ENCODE measurements around the gene CYP4X1. TPM values are rescaled to one million over a fixed set of nuclear protein-coding genes. Genes with fewer than 3 reads are reported as not detected.

The CYP4X1 gene
- total RNA-seq, 2 donors from 2014 or later: 34.7 TPM

GRCh38 chr1:47013293-47013692 lies 10.2 kb upstream of the CYP4X1 start:
- 47% methylated on average over 2 of the region's 2 CpGs for WGBS
- Histone ChIP-seq H3K27me3 (replicated peaks; ENCODE audit: insufficient read depth) (no peaks in the 10 kb centered on the region), H3K4me3 (no peak overlapping the region), H3K9me3 (no peaks in the 10 kb centered on the region), H3K27ac (no peak overlapping the region), H3K4me1 (replicated peaks) (no peaks in the 10 kb centered on the region), H3K36me3 (no peaks in the 10 kb centered on the region)
- TF ChIP-seq POLR2AphosphoS5 (IDR thresholded peaks at IDR 0.05) (peak; percentile 16), POLR2A (IDR thresholded peaks at IDR 0.05) (no peak)
- DNase-seq (ENCODE audit: low spot score): no peak
- intact Hi-C loops (cut with DNase I): no loop called here

- no peaks in the 10 kb centered on the region for H3K4me1 ChIP-seq (replicated peaks)
- TF ChIP-seq, protein P1, sequence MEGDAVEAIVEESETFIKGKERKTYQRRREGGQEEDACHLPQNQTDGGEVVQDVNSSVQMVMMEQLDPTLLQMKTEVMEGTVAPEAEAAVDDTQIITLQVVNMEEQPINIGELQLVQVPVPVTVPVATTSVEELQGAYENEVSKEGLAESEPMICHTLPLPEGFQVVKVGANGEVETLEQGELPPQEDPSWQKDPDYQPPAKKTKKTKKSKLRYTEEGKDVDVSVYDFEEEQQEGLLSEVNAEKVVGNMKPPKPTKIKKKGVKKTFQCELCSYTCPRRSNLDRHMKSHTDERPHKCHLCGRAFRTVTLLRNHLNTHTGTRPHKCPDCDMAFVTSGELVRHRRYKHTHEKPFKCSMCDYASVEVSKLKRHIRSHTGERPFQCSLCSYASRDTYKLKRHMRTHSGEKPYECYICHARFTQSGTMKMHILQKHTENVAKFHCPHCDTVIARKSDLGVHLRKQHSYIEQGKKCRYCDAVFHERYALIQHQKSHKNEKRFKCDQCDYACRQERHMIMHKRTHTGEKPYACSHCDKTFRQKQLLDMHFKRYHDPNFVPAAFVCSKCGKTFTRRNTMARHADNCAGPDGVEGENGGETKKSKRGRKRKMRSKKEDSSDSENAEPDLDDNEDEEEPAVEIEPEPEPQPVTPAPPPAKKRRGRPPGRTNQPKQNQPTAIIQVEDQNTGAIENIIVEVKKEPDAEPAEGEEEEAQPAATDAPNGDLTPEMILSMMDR (IDR thresholded peaks at IDR 0.05): no peak
- TF ChIP-seq POLR2AphosphoS5 (IDR thresholded peaks at IDR 0.05) (no peak), POLR2A (IDR thresholded peaks at IDR 0.05) (no peak)
- intact Hi-C loops (cut with DNase I): no loop called here
Observed at GRCh38 chr1:47021070-47021469, 2.4 kb upstream of the CYP4X1 start.

GRCh38 chr1:47024141-47024801 lies 802 bp downstream of the CYP4X1 start:
- H3K27ac ChIP-seq: no peak overlapping the region
- DNase-seq (ENCODE audit: low spot score): no peak
- 38% methylated on average over 8 of the region's 8 CpGs for WGBS
- H3K4me3 ChIP-seq: peak overlapping the region; percentile 25 to 34
- intact Hi-C loops (cut with DNase I): no loop called here
- no peaks in the 10 kb centered on the region for H3K9me3 ChIP-seq
- H3K27me3 ChIP-seq (replicated peaks; ENCODE audit: insufficient read depth): no peaks in the 10 kb centered on the region
- no peaks in the 10 kb centered on the region for H3K4me1 ChIP-seq (replicated peaks)
- TF ChIP-seq POLR2A (IDR thresholded peaks at IDR 0.05) (no peak), POLR2AphosphoS5 (IDR thresholded peaks at IDR 0.05) (no peak)
- TF ChIP-seq, protein P1 (IDR thresholded peaks at IDR 0.05): no peak
- no peaks in the 10 kb centered on the region for H3K36me3 ChIP-seq

More at GRCh38 chr1:47021070-47021469, 2.4 kb upstream of the CYP4X1 start:
- H3K27me3 ChIP-seq (replicated peaks; ENCODE audit: insufficient read depth): no peaks in the 10 kb centered on the region
- no peak overlapping the region for H3K27ac ChIP-seq
- H3K4me3 ChIP-seq: no peak overlapping the region
- WGBS: 84% methylated on average over 2 of the region's 2 CpGs
- H3K36me3 ChIP-seq: no peaks in the 10 kb centered on the region
- DNase-seq (ENCODE audit: low spot score): no peak
- no peaks in the 10 kb centered on the region for H3K9me3 ChIP-seq

DNA sequence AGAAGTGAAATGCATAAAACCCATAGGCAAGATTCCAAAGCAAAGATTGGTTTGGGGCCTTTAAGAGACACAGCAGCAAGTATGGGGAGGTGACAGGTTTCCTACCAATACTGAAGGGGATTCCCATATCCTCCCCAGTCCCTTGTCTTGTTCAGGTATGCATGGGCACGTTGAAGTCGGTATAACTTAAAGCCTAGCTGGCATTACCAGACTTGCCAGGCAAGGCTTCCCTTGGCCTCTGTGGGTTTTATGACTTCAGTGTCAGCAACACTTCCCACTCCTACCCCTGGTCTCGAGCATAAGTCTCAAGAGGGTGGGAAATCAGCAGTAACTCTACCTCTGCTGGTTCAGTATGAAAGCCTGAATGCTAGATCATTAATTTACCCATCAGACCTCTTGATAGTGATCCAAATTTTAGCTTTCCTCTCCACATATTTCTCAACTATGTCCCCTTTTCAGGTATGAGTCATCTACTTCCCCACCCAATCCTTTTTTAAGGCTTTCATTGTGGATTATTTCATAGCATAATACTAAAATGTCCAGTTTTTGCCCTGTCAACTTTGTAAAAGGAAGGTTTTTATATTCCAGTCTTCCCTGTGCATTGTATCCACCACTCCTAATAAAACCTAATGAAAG lies 6.8 kb downstream of the CYP4X1 start:
- 40% methylated on average over 3 of the region's 3 CpGs for WGBS
- Histone ChIP-seq H3K36me3 (no peaks in the 10 kb centered on the region), H3K4me1 (replicated peaks) (peaks cover 4% of the 10 kb centered on the region), H3K4me3 (no peak overlapping the region), H3K27ac (peak overlapping the region; percentile 53 to 75), H3K9me3 (no peaks in the 10 kb centered on the region), H3K27me3 (replicated peaks; ENCODE audit: insufficient read depth) (no peaks in the 10 kb centered on the region)
- TF ChIP-seq POLR2A (IDR thresholded peaks at IDR 0.05) (no peak), POLR2AphosphoS5 (IDR thresholded peaks at IDR 0.05) (no peak)
- TF ChIP-seq, protein P1 (IDR thresholded peaks at IDR 0.05): no peak
- intact Hi-C loops (cut with DNase I): no loop called here
- no peak for DNase-seq (ENCODE audit: low spot score)

DNA sequence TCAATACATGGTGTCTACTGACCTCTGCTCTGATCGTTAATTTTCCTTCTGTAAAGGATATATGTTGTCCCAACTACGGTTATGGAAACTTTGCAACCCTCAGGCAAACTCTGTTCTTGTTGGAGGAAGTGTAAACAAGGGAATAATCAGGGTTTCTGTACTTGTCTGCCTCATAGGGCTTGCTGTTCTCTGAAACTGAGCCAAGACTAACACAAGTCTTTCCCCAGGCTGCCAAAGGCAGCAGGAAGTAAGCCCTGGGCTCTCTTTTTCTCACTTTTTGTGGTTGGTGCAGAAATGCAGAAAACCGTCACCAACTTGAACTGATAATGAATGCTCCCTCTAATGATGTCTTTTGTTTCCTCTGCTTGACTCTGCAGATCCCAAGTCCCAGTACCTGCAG lies 7.6 kb downstream of the CYP4X1 start:
- TF ChIP-seq, protein P1 (IDR thresholded peaks at IDR 0.05): no peak
- peak; percentile 83 for TF ChIP-seq POLR2AphosphoS5 (IDR thresholded peaks at IDR 0.05)
- TF ChIP-seq POLR2A (IDR thresholded peaks at IDR 0.05): no peak

More for the DNA sequence above, 7.6 kb downstream of the CYP4X1 start:
- H3K27me3 ChIP-seq (replicated peaks; ENCODE audit: insufficient read depth): no peaks in the 10 kb centered on the region
- no peaks in the 10 kb centered on the region for H3K36me3 ChIP-seq
- peaks cover 4% of the 10 kb centered on the region for H3K4me1 ChIP-seq (replicated peaks)
- peak; percentile 76 for DNase-seq (ENCODE audit: low spot score)
- WGBS: 19% methylated on average over 3 of the region's 3 CpGs
- H3K4me3 ChIP-seq: no peak overlapping the region
- intact Hi-C loops (cut with DNase I): no loop called here
- peak overlapping the region; percentile 53 to 75 for H3K27ac ChIP-seq
- H3K9me3 ChIP-seq: no peaks in the 10 kb centered on the region
